ENCODE data around the gene AGAP3.

GRCh38 chr7:151119902-151120301, 33.6 kb downstream of the AGAP3 start:
- TF ChIP-seq CTCF (IDR thresholded peaks at IDR 0.05) (no peak), SIN3A (IDR thresholded peaks at IDR 0.05; ENCODE audit: borderline replicate concordance, low read depth, low read length) (no peak), FOXJ3 (CRISPR knock-in tag; IDR thresholded peaks at IDR 0.05) (no peak), USF2 (IDR thresholded peaks at IDR 0.05; ENCODE audit: borderline replicate concordance, low read depth, low read length) (no peak), TAF1 (IDR thresholded peaks at IDR 0.05; ENCODE audit: borderline replicate concordance, low read depth, low read length) (no peak), YY1 (IDR thresholded peaks at IDR 0.05; ENCODE audit: low read depth) (no peak), REST (IDR thresholded peaks at IDR 0.05; ENCODE audit: low read depth, low read length) (no peak), JUND (IDR thresholded peaks at IDR 0.05) (no peak), POLR2AphosphoS5 (IDR thresholded peaks at IDR 0.05; ENCODE audit: low read depth, low read length) (no peak), EP300 (IDR thresholded peaks at IDR 0.05; ENCODE audit: borderline replicate concordance in 1 of 2, low read depth in 1 of 2, low read length in 1 of 2) (no peak), ELF1 (IDR thresholded peaks at IDR 0.05) (no peak), MAX (IDR thresholded peaks at IDR 0.05; ENCODE audit: low read depth) (no peak), RXRA (IDR thresholded peaks at IDR 0.05; ENCODE audit: borderline replicate concordance, low read depth) (no peak)

Data from SK-N-SH (cell line).